Neutrophil (primary cell): ENCODE measurements around the gene PAM.

ENCODE experiments used
- H3K27ac ChIP-seq: fragments of 200-600 bp; sonication (generic); 2 replicates; pipeline ENCODE4 v1.5.1; 2016; ENCODE audit warnings: mild to moderate bottlenecking, moderate library complexity
- H3K27me3 ChIP-seq: fragments of 200-600 bp; sonication (generic); 2 replicates; pipeline ENCODE4 v1.6.0; 2016; ENCODE audit warnings: mild to moderate bottlenecking
- H3K36me3 ChIP-seq: fragments of 200-600 bp; sonication (generic); 2 replicates; pipeline ENCODE4 v1.5.1; 2017
- H3K4me1 ChIP-seq, 2 experiments: fragments of 200-600 bp in 1 of 2; sonication (generic) in 1 of 2; 1 replicate in 1 of 2; 2 replicates in 1 of 2; pipeline versions ENCODE4 v1.5.1 to v1.6.1; 2013 to 2016; ENCODE audit warnings: low read depth in 1 of 2, low read length in 1 of 2, mild to moderate bottlenecking in 1 of 2, moderate library complexity in 1 of 2; ENCODE audit not compliant: control insufficient read depth in 1 of 2, insufficient read depth in 1 of 2
- H3K4me3 ChIP-seq, 2 experiments: fragments of 200-600 bp in 1 of 2; sonication (generic) in 1 of 2; 1 replicate in 1 of 2; 2 replicates in 1 of 2; pipeline ENCODE4 v1.5.1; 2013 to 2016; ENCODE audit warnings: low read depth in 1 of 2, low read length in 1 of 2, mild to moderate bottlenecking in 1 of 2, moderate library complexity in 1 of 2
- H3K9me3 ChIP-seq: fragments of 200-600 bp; sonication (generic); 2 replicates; pipeline ENCODE4 v1.5.1; 2016
- CTCF ChIP-seq: fragments of 200-600 bp; sonication (generic); IDR thresholded peaks from 2 replicates; pipeline ENCODE4 v1.5.1; 2016; ENCODE audit warnings: antibody characterized with exemption

PAM gene

DNA sequence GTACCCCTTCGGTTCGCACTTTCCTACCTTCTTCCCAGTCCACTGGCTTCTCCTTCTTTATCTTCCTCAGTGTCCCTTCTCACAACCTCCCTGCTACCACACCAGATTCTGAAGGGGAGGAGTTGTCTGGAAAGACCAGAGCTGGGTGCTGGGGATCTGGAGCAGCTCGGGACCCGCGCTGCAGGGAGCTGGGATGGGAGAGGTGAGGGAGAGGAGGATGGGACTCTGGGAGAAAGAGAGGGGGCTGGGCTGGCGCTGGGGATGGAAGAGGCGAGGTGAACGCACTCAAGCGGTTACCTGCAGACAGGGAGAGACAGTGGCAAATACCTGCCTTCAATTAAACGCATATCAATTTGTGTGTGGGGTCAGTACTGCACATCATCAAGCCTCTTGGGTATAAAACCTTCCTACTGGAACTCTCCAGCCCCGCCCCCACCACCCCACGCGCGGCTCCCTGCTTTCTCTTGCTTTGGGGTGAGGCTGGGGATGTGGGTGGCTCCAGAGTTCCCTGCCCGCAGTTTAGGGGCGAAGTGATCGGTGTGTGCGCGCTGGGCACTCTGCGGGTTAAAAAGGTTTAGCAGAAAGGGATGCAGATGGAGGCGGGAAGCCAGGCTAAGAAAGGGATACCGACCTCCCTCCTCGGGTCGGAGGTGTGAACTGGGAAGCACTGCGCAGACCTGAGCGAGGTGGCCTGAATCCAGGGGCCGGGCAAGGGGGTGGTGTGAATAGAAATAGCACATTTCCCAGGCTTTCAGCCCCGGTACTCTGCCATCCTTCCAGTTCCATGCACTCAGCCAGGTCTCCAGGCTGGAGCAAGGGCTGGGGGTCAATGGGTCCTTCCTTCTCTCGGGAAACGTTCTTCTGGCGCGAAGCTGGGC lies 977 bp upstream of the PAM start:
- H3K36me3 ChIP-seq, result no peaks in the 10 kb centered on the region
- TF ChIP-seq CTCF, result no peak
- peaks cover 20 to 22% of the 10 kb centered on the region in 2 experiments for H3K4me1 ChIP-seq
- H3K27ac ChIP-seq, result no peak overlapping the region
- peak overlapping the region; percentile 72 to 77 for H3K4me3 ChIP-seq
- H3K27me3 ChIP-seq, result peaks cover 27% of the 10 kb centered on the region
- H3K9me3 ChIP-seq, result no peaks in the 10 kb centered on the region

DNA sequence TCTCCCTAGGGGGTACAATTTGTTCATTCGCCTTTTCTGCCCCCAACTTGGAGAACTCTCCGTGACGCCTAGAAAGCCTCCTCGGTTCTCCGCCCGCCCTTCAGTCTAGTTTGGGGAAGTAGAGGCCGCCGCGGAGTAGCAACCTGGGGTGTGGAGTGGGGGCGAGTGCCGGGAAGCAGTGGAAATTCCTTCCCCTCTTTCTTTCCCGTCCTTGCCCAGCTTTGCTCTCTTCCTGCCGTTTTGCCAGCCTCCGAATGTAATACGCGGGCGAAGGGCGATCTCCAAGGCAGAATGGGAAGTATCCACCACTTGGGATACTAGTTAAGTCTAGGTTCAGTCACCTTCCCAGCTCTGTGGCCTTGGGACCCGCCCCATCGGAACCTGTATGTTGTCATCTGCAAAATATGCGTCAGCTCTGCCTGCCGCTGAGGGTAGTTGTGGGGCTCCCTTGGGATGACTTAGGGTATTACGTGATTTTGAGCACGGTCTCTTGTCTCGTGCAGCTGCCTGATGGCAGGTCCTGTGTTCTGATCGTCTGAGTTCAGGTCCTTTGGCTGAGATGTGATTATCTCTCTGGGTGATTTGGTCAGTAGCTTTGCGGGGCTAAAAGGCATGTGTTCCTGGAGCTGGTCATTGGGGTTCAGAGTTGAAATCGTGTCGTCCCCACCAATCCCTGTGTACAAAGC lies 724 bp downstream of the PAM start:
- no peak for TF ChIP-seq CTCF
- Histone ChIP-seq H3K4me1 (peaks cover 20 to 22% of the 10 kb centered on the region in 2 experiments), H3K27me3 (peaks cover 27% of the 10 kb centered on the region)

GRCh38 chr5:102758576-102758975 lies 3.5 kb downstream of the PAM start:
- H3K9me3 ChIP-seq, result no peaks in the 10 kb centered on the region
- peaks cover 20 to 22% of the 10 kb centered on the region in 2 experiments for H3K4me1 ChIP-seq
- H3K27ac ChIP-seq, result no peak overlapping the region
- no peaks in the 10 kb centered on the region for H3K36me3 ChIP-seq
- no peak overlapping the region for H3K4me3 ChIP-seq
- no peak for TF ChIP-seq CTCF
- peaks cover 13% of the 10 kb centered on the region for H3K27me3 ChIP-seq

More for the DNA sequence above, 724 bp downstream of the PAM start:
- Histone ChIP-seq H3K36me3 (no peaks in the 10 kb centered on the region), H3K27ac (peak overlapping the region; percentile 75), H3K4me3 (peak overlapping the region; percentile 72 to 77), H3K9me3 (no peaks in the 10 kb centered on the region)

DNA sequence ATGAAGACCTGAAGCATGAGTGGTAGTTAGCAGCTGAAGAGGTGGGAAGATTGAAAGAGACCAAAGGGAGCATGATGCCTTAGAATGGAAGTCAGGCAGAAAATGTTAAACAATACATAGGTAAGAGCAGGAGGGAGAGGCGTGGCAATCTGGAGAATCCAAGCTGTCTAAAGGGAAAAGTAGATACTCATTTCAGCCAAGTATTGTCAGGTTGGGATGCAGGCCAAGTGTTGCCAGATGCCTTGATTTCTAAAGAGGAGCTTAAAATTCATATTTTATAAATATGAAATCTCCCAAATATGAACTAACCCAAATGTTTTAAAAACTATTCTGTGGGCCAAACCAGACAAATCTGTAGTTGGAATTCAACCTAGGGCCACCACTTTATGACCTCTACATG lies 4.2 kb downstream of the PAM start:
- H3K4me1 ChIP-seq, result peaks cover 15 to 17% of the 10 kb centered on the region in 2 experiments
- peaks cover 6% of the 10 kb centered on the region for H3K27me3 ChIP-seq
- H3K27ac ChIP-seq, result no peak overlapping the region
- no peaks in the 10 kb centered on the region for H3K36me3 ChIP-seq
- no peak overlapping the region for H3K4me3 ChIP-seq
- TF ChIP-seq CTCF, result no peak
- no peaks in the 10 kb centered on the region for H3K9me3 ChIP-seq

DNA sequence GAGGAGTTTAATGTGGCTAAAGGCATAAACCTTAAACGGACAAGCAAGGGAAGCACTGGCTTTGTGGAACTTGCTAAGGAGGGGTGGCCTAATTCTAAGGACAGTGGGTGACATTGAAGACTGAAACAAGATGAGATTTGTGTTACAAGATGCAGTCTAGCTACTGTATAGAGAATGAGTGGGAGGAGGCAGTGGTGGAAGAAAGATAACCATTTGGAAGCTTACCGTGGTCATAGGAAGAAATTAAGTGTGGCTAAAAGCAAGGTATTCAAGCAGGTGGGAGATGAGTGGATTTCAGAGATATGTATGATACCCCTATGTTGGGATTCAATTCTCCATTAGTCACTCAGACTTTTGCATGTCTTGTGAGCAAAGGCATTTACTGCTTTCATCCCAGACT lies 4.6 kb downstream of the PAM start:
- H3K27me3 ChIP-seq, result peaks cover 2% of the 10 kb centered on the region
- H3K27ac ChIP-seq, result no peak overlapping the region
- H3K4me3 ChIP-seq, result no peak overlapping the region
- H3K4me1 ChIP-seq, result peaks cover 11 to 13% of the 10 kb centered on the region in 2 experiments
- H3K36me3 ChIP-seq, result no peaks in the 10 kb centered on the region
- no peak for TF ChIP-seq CTCF
- H3K9me3 ChIP-seq, result no peaks in the 10 kb centered on the region
